HEK293 (cell line): ENCODE results near the gene DAP.

ENCODE experiments used
- CTCF ChIA-PET: fragments of 350-600 bp; formaldehyde crosslinking; extraction: SDS; loops from one replicate; lab custom pipeline; 2021; ENCODE audit warnings: antibody characterized with exemption; lab: Yijun Ruan, JAX
- POLR2A ChIA-PET: fragments of 300-600 bp; formaldehyde crosslinking; extraction: SDS; loops from one replicate; lab custom pipeline; 2020; ENCODE audit warnings: antibody characterized with exemption, inconsistent platforms; lab: Yijun Ruan, JAX
- H3K27ac ChIP-seq: fragments of 200-500 bp; sonication (Bioruptor generic); 2 replicates; pipeline ENCODE4 v1.5.1; 2014; ENCODE audit warnings: low read depth, low read length, control low read depth, inconsistent platforms; ENCODE audit errors: extremely low read depth
- H3K36me3 ChIP-seq, 2 experiments: fragments of 200-500 bp in 1 of 2; sonication (Bioruptor generic) in 1 of 2; 1 replicate in 1 of 2; 2 replicates in 1 of 2; pipeline ENCODE4 v1.5.1; 2014 to 2017; ENCODE audit warnings: inconsistent platforms in 2 of 2, low read length in 2 of 2; ENCODE audit not compliant: control insufficient read depth in 2 of 2, insufficient read depth in 1 of 2
- H3K4me1 ChIP-seq: fragments of 200-500 bp; sonication (Bioruptor generic); 2 replicates; pipeline ENCODE4 v1.5.1; 2014; ENCODE audit warnings: mild to moderate bottlenecking, low read length, inconsistent platforms; ENCODE audit not compliant: control insufficient read depth, insufficient read depth
- H3K4me3 ChIP-seq: 2 replicates; pipeline ENCODE4 v1.5.1; 2011; ENCODE audit warnings: low read depth, mild to moderate bottlenecking, control low read depth, low read length, moderate library complexity
- H3K9me3 ChIP-seq: fragments of 200-500 bp; sonication (Bioruptor generic); 2 replicates; pipeline ENCODE4 v1.5.1; 2014; ENCODE audit warnings: low read depth, low read length, inconsistent platforms; ENCODE audit not compliant: control insufficient read depth, insufficient read depth
- AEBP2 ChIP-seq: fragments of 450-650 bp; formaldehyde crosslinking; IDR thresholded peaks from 2 replicates; pipeline ENCODE4 v1.5.1; 2016; ENCODE audit warnings: missing biosample characterization, missing genetic modification characterization, borderline replicate concordance
- BCL6B ChIP-seq: fragments of 450-650 bp; formaldehyde crosslinking; IDR thresholded peaks from 2 replicates; pipeline ENCODE4 v1.5.1; 2017; ENCODE audit warnings: missing biosample characterization, missing genetic modification characterization
- GLI2 ChIP-seq: fragments of 450-650 bp; formaldehyde crosslinking; IDR thresholded peaks from 2 replicates; pipeline ENCODE4; 2017; ENCODE audit warnings: missing biosample characterization, missing genetic modification characterization, low read depth, borderline replicate concordance
- KLF1 ChIP-seq: fragments of 450-650 bp; formaldehyde crosslinking; IDR thresholded peaks from 2 replicates; pipeline ENCODE4 v1.5.1; 2016; ENCODE audit warnings: missing biosample characterization, missing genetic modification characterization
- KLF10 ChIP-seq: fragments of 450-650 bp; IDR thresholded peaks from 2 replicates; pipeline ENCODE4 v1.5.1; 2018; ENCODE audit warnings: missing biosample characterization, mild to moderate bottlenecking, missing genetic modification characterization
- PRDM1 ChIP-seq: fragments of 450-650 bp; formaldehyde crosslinking; IDR thresholded peaks from 2 replicates; pipeline ENCODE4; 2016; ENCODE audit warnings: missing biosample characterization, missing genetic modification characterization
- PRDM6 ChIP-seq: fragments of 450-650 bp; formaldehyde crosslinking; IDR thresholded peaks from 2 replicates; pipeline ENCODE4 v1.5.1; 2017; ENCODE audit warnings: missing biosample characterization, missing genetic modification characterization
- SP3 ChIP-seq: fragments of 450-650 bp; formaldehyde crosslinking; IDR thresholded peaks from 2 replicates; pipeline ENCODE4 v1.5.1; 2016; ENCODE audit warnings: missing biosample characterization, missing genetic modification characterization
- TCF7L2 ChIP-seq: IDR thresholded peaks from 2 replicates; pipeline ENCODE4 v1.6.1; 2011; ENCODE audit warnings: low read depth, mild to moderate bottlenecking, inconsistent platforms, low read length, moderate library complexity, borderline replicate concordance
- TRIM28 ChIP-seq: IDR thresholded peaks from 2 replicates; pipeline ENCODE4 v1.6.1; 2011; ENCODE audit warnings: low read length, control low read depth, borderline replicate concordance
- ZBTB49 ChIP-seq: fragments of 450-650 bp; formaldehyde crosslinking; IDR thresholded peaks from 2 replicates; pipeline ENCODE4 v1.5.1; 2016; ENCODE audit warnings: missing biosample characterization, missing genetic modification characterization, low read depth
- ZFP69B ChIP-seq: fragments of 450-650 bp; formaldehyde crosslinking; IDR thresholded peaks from 2 replicates; pipeline ENCODE4 v1.5.1; 2016; ENCODE audit warnings: missing biosample characterization, missing genetic modification characterization
- ZNF10 ChIP-seq: fragments of 450-650 bp; formaldehyde crosslinking; IDR thresholded peaks from 2 replicates; pipeline ENCODE4 v1.5.1; 2017; ENCODE audit warnings: missing biosample characterization, missing genetic modification characterization
- ZNF184 ChIP-seq: fragments of 450-650 bp; IDR thresholded peaks from 2 replicates; pipeline ENCODE4 v1.5.1; 2018; ENCODE audit warnings: missing biosample characterization, mild to moderate bottlenecking, missing genetic modification characterization
- ZNF341 ChIP-seq: fragments of 450-650 bp; formaldehyde crosslinking; IDR thresholded peaks from 2 replicates; pipeline ENCODE4; 2016; ENCODE audit warnings: low read depth, missing biosample characterization, missing genetic modification characterization
- ZNF488 ChIP-seq: fragments of 450-650 bp; formaldehyde crosslinking; IDR thresholded peaks from 2 replicates; pipeline ENCODE4 v1.5.1; 2016; ENCODE audit warnings: missing biosample characterization, missing genetic modification characterization
- ZNF514 ChIP-seq: fragments of 450-650 bp; formaldehyde crosslinking; IDR thresholded peaks from 2 replicates; pipeline ENCODE4 v1.5.1; 2016; ENCODE audit warnings: missing biosample characterization, missing genetic modification characterization
- ZNF558 ChIP-seq: fragments of 450-650 bp; formaldehyde crosslinking; IDR thresholded peaks from 2 replicates; pipeline ENCODE4 v1.5.1; 2016; ENCODE audit warnings: missing biosample characterization, missing genetic modification characterization
- ZNF560 ChIP-seq: fragments of 450-650 bp; formaldehyde crosslinking; IDR thresholded peaks from 2 replicates; pipeline ENCODE4 v1.5.1; 2017; ENCODE audit warnings: missing biosample characterization, missing genetic modification characterization, borderline replicate concordance
- ZNF670 ChIP-seq: fragments of 450-650 bp; formaldehyde crosslinking; IDR thresholded peaks from 2 replicates; pipeline ENCODE4 v1.5.1; 2016; ENCODE audit warnings: missing biosample characterization, missing genetic modification characterization, low read depth
- ZNF704 ChIP-seq: fragments of 450-650 bp; formaldehyde crosslinking; IDR thresholded peaks from 2 replicates; pipeline ENCODE4 v1.5.1; 2016; ENCODE audit warnings: missing biosample characterization, missing genetic modification characterization
- ZNF76 ChIP-seq: fragments of 450-650 bp; formaldehyde crosslinking; IDR thresholded peaks from 2 replicates; pipeline ENCODE4; 2016; ENCODE audit warnings: low read depth, missing biosample characterization, missing genetic modification characterization, borderline replicate concordance
- ZXDB ChIP-seq: fragments of 450-650 bp; formaldehyde crosslinking; IDR thresholded peaks from 2 replicates; pipeline ENCODE4 v1.5.1; 2016; ENCODE audit warnings: missing biosample characterization, missing genetic modification characterization

Gene DAP

GRCh38 chr5:10735569-10736276 lies 25.3 kb downstream of the DAP start:
- no peak for TF ChIP-seq AEBP2
- TF ChIP-seq ZNF341 (tag by site-specific recombination), result no peak
- TF ChIP-seq ZNF488 (tag by site-specific recombination), result no peak
- TF ChIP-seq PRDM6 (tag by site-specific recombination), result no peak
- TF ChIP-seq ZNF10, result no peak
- no peak for TF ChIP-seq TRIM28
- Histone ChIP-seq H3K4me1 (peaks cover 7% of the 10 kb centered on the region), H3K36me3 (peaks cover 0 to 24% of the 10 kb centered on the region in 2 experiments; a peak in 1 of 3 replicates), H3K4me3 (no peak overlapping the region), H3K27ac (no peak overlapping the region), H3K9me3 (no peaks in the 10 kb centered on the region)
- ChIA-PET CTCF (no interaction called here), POLR2A (no interaction called here)

GRCh38 chr5:10734832-10735523 lies 26.1 kb downstream of the DAP start:
- POLR2A ChIA-PET, result interaction anchor here (0.5 kb wide), 1 partner anchor 452 kb away, joined by 3 read pairs; no protein-coding TSS in a partner anchor
- CTCF ChIA-PET, result no interaction called here
- TF ChIP-seq ZNF514, result no peak
- no peak for TF ChIP-seq TCF7L2
- no peak for TF ChIP-seq KLF10 (tag by site-specific recombination)
- no peak for TF ChIP-seq ZNF670 (tag by site-specific recombination)
- TF ChIP-seq ZFP69B (tag by site-specific recombination), result no peak
- no peak for TF ChIP-seq PRDM1 (tag by site-specific recombination)
- no peak for TF ChIP-seq SP3 (tag by site-specific recombination)
- TF ChIP-seq ZNF10, result no peak
- TF ChIP-seq KLF1 (tag by site-specific recombination), result no peak
- TF ChIP-seq ZNF558 (tag by site-specific recombination), result no peak
- no peak for TF ChIP-seq ZNF704 (tag by site-specific recombination)
- no peak for TF ChIP-seq ZNF76
- no peak for TF ChIP-seq ZNF184
- no peak for TF ChIP-seq BCL6B (tag by site-specific recombination)
- TF ChIP-seq GLI2 (tag by site-specific recombination), result no peak
- TF ChIP-seq ZNF560 (tag by site-specific recombination), result no peak
- TF ChIP-seq ZBTB49 (tag by site-specific recombination), result no peak
- TF ChIP-seq ZXDB (tag by site-specific recombination), result no peak

More at GRCh38 chr5:10734832-10735523, 26.1 kb downstream of the DAP start:
- Histone ChIP-seq H3K36me3 (peaks cover 0 to 24% of the 10 kb centered on the region in 2 experiments; a peak in 1 of 3 replicates), H3K9me3 (no peaks in the 10 kb centered on the region), H3K4me1 (peaks cover 7% of the 10 kb centered on the region), H3K27ac (no peak overlapping the region), H3K4me3 (no peak overlapping the region)
